AG09309 (cell line): ENCODE data around the gene CORIN.

Experiments used
- DNase-seq: peaks from one replicate; pipeline ENCODE4 v3.0.0-alpha.2; 2010; ENCODE audit warnings: low read depth
- H3K4me3 ChIP-seq: 2 replicates; pipeline ENCODE4 v1.5.1; 2011; ENCODE audit warnings: mild to moderate bottlenecking, low read depth, low read length, moderate library complexity; ENCODE audit not compliant: control insufficient read depth
- CTCF ChIP-seq: IDR thresholded peaks from 2 replicates; pipeline ENCODE4 v1.5.1; 2011; ENCODE audit warnings: mild to moderate bottlenecking, low read depth, low read length, inconsistent platforms; ENCODE audit not compliant: insufficient read depth, control insufficient read depth; ENCODE audit errors: missing control alignments

Gene CORIN

GRCh38 chr4:47814618-47815295 lies 23.1 kb downstream of the CORIN start:
- no peak for TF ChIP-seq CTCF
- no peak overlapping the region for H3K4me3 ChIP-seq
- no peak for DNase-seq

GRCh38 chr4:47809654-47810203 lies 28.1 kb downstream of the CORIN start:
- no peak for TF ChIP-seq CTCF
- H3K4me3 ChIP-seq, result no peak overlapping the region
- DNase-seq, result no peak

- H3K4me3 ChIP-seq, result no peak overlapping the region
- no peak for DNase-seq
- no peak for TF ChIP-seq CTCF
These were observed 33.3 kb downstream of the CORIN start for GRCh38 chr4:47804598-47804997.

GRCh38 chr4:47801481-47802002 lies 36.3 kb downstream of the CORIN start:
- no peak for DNase-seq
- no peak overlapping the region for H3K4me3 ChIP-seq
- no peak for TF ChIP-seq CTCF

- DNase-seq, result no peak
- no peak for TF ChIP-seq CTCF
- H3K4me3 ChIP-seq, result no peak overlapping the region
These were observed 39.7 kb downstream of the CORIN start for GRCh38 chr4:47798165-47798564.

- no peak for TF ChIP-seq CTCF
- no peak overlapping the region for H3K4me3 ChIP-seq
- DNase-seq, result no peak
These were observed 45.9 kb downstream of the CORIN start for GRCh38 chr4:47791965-47792364.
